Measurements from ENCODE around the gene ESPL1. TPM values are rescaled to one million over a fixed set of nuclear protein-coding genes. Genes with fewer than 3 reads are reported as not detected.

The ESPL1 gene
- total and polyA plus RNA-seq, 4 donors = 2.8 to 19.3 (median 3.7) TPM

- no peak overlapping the region for H3K4me3 ChIP-seq (ENCODE audit: low read depth in 1 of 3, low read length in 3 of 3)
- no peaks in the 10 kb centered on the region for H3K9me3 ChIP-seq (ENCODE audit: control insufficient read depth in 4 of 4, low read length in 3 of 4)
- TF ChIP-seq GABPA (IDR thresholded peaks at IDR 0.05 in 1 of 2, conservative IDR thresholded peaks at IDR 0.05 in 1 of 2) (no peak), ZBTB33 (IDR thresholded peaks at IDR 0.05) (no peak), REST (IDR thresholded peaks at IDR 0.05) (no peak), JUND (IDR thresholded peaks at IDR 0.05) (no peak), FOXA2 (IDR thresholded peaks at IDR 0.05) (no peak), CTCF (IDR thresholded peaks at IDR 0.05; ENCODE audit: low read depth, low read length, missing input control) (no peak), RXRA (IDR thresholded peaks at IDR 0.05) (no peak)
- DNase-seq (ENCODE audit: low spot score) = no peak
- H3K36me3 ChIP-seq (ENCODE audit: control insufficient read depth in 4 of 4, insufficient read depth in 3 of 4, low read depth in 1 of 4, low read length in 3 of 4) = no peaks in the 10 kb centered on the region
- no peaks in the 10 kb centered on the region for H3K4me1 ChIP-seq (ENCODE audit: control insufficient read depth in 4 of 4, insufficient read depth in 4 of 4, low read length in 3 of 4)
- peaks cover 0 to 2% (median 0%) of the 10 kb centered on the region in 4 donors for H3K27me3 ChIP-seq (ENCODE audit: control insufficient read depth in 4 of 4, insufficient read depth in 4 of 4, low read length in 3 of 4)
- no peak overlapping the region for H3K27ac ChIP-seq (ENCODE audit: low read depth in 1 of 2, low read length in 2 of 2)
- 39% methylated on average over 11 of the region's 11 CpGs for WGBS
- no peak overlapping the region for H3K9ac ChIP-seq (ENCODE audit: low read depth in 1 of 2, low read length in 2 of 2)
These were observed 69.9 kb downstream of the ESPL1 start for GRCh38 chr12:53338017-53338416.

- peaks cover 0 to 2% (median 0%) of the 10 kb centered on the region in 4 donors for H3K27me3 ChIP-seq (ENCODE audit: control insufficient read depth in 4 of 4, insufficient read depth in 4 of 4, low read length in 3 of 4)
- no peak overlapping the region for H3K27ac ChIP-seq (ENCODE audit: low read depth in 1 of 2, low read length in 2 of 2)
- H3K9me3 ChIP-seq (ENCODE audit: control insufficient read depth in 4 of 4, low read length in 3 of 4) = no peaks in the 10 kb centered on the region
- DNase-seq (ENCODE audit: low spot score) = no peak
- 64% methylated on average over 6 of the region's 6 CpGs for WGBS
- no peak overlapping the region for H3K9ac ChIP-seq (ENCODE audit: low read depth in 1 of 2, low read length in 2 of 2)
- H3K36me3 ChIP-seq (ENCODE audit: control insufficient read depth in 4 of 4, insufficient read depth in 3 of 4, low read depth in 1 of 4, low read length in 3 of 4) = no peaks in the 10 kb centered on the region
- H3K4me3 ChIP-seq (ENCODE audit: low read depth in 1 of 3, low read length in 3 of 3) = no peak overlapping the region
- no peaks in the 10 kb centered on the region for H3K4me1 ChIP-seq (ENCODE audit: control insufficient read depth in 4 of 4, insufficient read depth in 4 of 4, low read length in 3 of 4)
- no peak for TF ChIP-seq EGR1 (IDR thresholded peaks at IDR 0.05; ENCODE audit: low read depth in 2 of 2)
- TF ChIP-seq HNF4A (conservative IDR thresholded peaks at IDR 0.05) = no peak
- no peak for TF ChIP-seq FOXA1 (IDR thresholded peaks at IDR 0.05)
- no peak for TF ChIP-seq CTCF (IDR thresholded peaks at IDR 0.05; ENCODE audit: low read depth, low read length, missing input control)
- TF ChIP-seq MAX (IDR thresholded peaks at IDR 0.05) = no peak
- no peak for TF ChIP-seq ATF3 (IDR thresholded peaks at IDR 0.05)
- TF ChIP-seq GABPA (IDR thresholded peaks at IDR 0.05 in 1 of 2, conservative IDR thresholded peaks at IDR 0.05 in 1 of 2) = no peak
- no peak for TF ChIP-seq NR2F2 (IDR thresholded peaks at IDR 0.05)
- TF ChIP-seq HNF4G (IDR thresholded peaks at IDR 0.05) = no peak
- no peak for TF ChIP-seq JUND (IDR thresholded peaks at IDR 0.05)
- TF ChIP-seq RAD21 (IDR thresholded peaks at IDR 0.05) = no peak
- no peak for TF ChIP-seq TAF1 (conservative IDR thresholded peaks at IDR 0.05)
- TF ChIP-seq ZBTB33 (IDR thresholded peaks at IDR 0.05) = no peak
These were observed 70.8 kb downstream of the ESPL1 start for GRCh38 chr12:53338916-53339315.
